Middle frontal gyrus (tissue), 1 donor: ENCODE results near the gene PHGDH.
"Not testable (repeated sequence)": the region's sequence is repeated elsewhere in the genome, so short reads cannot be mapped to it uniquely, and the experiment has no call there.

Experiments
- DNase-seq: peaks from one replicate; pipeline ENCODE4 v3.0.0-alpha.2; 2015; ENCODE audit warnings: low spot score; ENCODE audit errors: extremely low spot score

The PHGDH gene

DNA sequence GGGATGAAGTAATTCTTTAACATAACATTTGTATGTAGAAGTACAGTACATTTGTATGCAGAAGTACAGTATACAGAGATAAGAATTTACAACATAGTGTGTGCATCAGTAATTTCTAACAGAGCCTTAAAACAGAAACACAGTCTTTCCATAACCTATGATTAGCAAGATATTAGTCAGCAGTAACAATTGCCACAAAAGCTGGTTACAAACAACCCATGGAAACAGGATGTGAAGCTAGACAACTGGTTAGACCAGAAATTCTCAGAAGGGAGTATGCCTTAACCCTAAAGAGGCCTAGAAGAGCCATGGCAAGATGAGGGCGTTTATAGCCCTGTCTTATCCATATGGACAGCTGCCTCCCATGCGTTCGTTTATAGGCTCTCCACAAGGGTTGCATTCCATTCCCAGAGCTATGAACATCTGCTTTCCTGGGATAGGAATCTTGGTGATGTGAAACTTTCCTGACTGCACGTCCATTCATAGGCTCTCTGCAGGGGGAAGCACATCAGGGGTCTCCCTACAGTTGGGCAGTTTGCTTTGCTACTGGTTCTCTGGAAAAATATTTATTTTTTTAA lies 74.8 kb downstream of the PHGDH start:
- DNase-seq, result not testable (repeated sequence)

DNA sequence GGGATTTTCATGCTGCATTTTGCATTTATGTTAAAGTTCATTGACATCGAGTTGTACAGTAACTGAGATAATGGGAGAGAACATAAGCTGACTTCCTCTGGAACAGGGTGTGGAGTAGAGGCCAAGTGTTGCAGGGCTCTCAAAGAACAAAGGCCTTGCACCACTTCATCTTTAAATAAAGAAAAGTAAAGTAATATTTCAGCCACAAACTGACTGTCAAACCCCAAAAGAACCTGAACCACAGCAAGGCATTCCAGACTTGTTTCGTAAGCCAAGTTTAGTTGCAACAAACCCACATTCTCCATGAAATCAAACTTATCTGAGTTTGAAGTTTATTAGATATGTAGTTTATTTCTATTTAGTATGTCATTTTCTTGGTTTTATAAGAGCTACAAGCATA lies 76.0 kb downstream of the PHGDH start:
- no peak for DNase-seq

DNA sequence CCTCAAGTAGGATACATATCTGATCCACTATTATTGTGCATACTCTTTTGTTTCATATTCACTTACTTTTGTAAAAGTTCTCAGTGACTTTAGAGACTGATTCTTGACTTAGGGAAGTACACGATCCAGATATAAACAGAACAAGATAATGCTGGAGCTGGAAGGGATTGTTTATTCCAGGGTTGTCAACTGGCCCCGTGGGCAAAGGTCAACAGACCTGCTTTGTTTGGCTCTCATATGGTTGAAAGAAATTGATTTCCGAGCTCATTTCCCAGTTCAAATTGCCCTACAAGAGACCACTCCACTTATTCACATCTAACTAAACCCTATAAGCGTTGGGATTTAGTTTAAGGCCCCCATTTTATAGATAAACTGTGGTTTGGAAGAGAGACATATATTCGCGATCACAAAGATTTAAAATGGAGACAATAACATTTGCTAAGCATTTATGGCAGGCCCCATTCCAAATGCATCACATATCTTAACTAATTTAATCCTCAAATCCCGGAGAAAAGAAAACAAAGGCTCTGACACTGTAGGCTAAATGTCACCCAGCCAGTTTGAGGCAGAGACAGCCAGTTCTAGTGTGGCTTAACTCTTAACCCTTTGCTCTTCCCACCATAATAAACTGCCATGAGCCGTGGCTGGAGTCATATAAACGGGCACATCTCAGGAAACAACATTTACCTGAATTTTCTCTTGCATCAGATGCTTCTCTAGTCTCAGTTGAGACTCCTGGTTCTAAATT lies 78.9 kb downstream of the PHGDH start:
- DNase-seq, result no peak

DNA sequence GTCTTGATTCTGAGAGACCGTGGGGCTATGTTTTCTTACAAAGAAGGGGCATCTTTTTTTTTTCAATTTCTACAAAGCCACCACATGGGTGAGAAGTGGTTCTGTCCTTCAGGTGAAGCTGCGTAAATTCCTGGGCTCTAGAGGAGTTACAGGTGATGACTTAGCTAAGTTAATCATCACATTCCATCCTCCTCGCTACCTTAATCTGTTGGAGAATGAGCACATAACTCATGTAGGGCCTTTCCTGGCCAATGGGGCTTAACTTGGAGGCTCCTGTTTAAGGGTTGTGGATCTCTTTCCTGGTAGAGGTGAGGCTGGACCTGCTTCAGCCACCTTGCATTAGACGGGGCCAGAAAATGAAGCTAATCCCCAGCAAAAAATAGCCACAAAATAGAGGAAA lies 79.6 kb downstream of the PHGDH start:
- no peak for DNase-seq
